Suppressor macrophage treated with lipopolysaccharide for 1 hour (primary cell): ENCODE data around the gene ZNRF2.
"Not testable (repeated sequence)": the region's sequence is repeated elsewhere in the genome, so short reads cannot be mapped to it uniquely, and the experiment has no call there.

Source experiments
- DNase-seq, 3 donors: peaks; one replicate each; pipeline ENCODE4 v3.0.0-alpha.2; 2020 to 2022

Gene ZNRF2

DNA sequence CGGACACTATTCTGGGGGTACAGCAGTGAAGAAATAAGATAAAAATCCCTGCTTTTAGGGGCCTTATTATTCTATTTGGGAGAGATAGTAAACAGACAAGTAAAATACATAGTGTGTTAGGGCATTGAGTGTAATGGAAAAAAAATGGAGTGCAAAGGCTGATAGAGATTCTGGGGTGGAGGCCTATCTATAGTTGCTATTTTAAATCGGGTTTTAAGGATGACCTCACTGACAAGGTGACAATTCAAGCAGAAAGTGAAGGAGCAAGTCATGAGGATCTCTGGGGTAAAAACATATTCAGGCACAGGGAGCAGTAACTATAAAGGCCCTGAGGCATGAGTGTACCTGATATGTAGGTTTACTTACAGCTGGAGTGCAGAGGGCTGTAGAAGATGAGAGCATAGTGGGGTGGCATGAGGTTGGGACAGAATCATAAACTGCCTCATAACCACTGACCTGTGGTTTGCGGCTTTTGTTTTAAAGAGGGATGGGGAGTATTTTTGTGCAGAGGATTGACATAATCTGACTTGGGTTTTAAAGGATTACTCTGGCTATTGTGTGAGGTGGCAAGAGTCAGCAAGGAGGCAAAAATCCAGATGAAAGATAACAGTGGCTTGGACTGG is 8.1 kb downstream of the ZNRF2 start:
- not testable (repeated sequence) for DNase-seq

- DNase-seq: not testable (repeated sequence)
Observed at GRCh38 chr7:30296304-30296703, 11.9 kb downstream of the ZNRF2 start.

DNA sequence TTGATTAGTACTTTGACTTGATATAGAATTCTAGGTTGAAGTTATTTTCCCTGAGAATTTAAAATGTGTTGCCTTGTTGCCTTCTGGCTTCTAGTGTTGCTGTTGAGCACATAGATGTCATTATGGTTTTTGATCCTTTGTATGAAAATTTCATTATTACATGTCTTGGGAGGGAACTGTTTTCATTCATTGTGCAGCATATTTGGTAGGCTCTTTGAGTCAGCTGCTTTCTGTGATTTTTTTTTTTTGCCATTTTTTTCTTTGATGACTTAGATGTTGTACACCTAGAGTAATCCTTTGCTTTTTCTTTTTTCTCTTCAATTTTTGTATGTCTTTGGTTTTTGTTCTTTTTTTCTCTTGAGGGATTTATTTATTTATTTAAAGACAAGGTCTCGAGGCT is 13.1 kb downstream of the ZNRF2 start:
- DNase-seq: not testable (repeated sequence)

DNA sequence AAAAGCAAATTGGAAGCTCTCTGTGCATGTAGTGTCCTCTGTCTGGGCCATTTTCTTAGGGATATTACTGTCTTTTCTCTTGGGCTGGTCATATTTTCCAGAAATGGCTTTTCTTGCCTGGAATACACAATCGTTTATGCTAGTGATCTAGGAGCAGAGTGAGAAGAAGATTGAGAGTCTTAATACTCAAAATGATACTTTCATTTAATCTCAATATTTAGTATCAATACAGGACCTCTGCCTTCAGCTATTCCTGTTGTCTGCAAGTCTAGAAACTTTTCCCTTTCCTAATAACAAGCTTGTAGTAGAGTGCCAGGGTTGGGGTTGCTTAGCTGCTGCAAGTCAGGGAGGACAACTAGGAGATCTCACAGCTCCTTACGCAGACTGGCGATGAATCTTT is 14.0 kb downstream of the ZNRF2 start:
- not testable (repeated sequence) for DNase-seq

DNA sequence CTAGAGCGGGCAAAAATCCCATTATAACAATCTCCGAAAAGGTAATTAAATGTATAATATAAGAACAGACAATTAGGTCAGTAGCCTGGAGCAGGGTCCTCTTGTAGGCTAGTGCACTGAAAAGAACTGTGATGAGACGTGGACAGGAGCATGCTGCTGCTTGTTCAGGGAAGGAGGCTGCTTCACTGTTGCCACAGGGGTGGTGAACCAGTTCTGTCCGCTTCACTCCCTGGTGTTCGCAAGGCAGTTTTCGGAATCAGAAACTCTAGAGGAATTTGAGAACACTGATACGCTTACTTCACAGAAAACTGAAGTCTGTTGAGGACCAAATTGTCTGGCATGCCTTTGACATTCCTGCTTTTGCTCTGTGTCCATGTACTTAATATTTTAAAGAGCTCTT is 17.4 kb downstream of the ZNRF2 start:
- DNase-seq: no peak

GRCh38 chr7:30302656-30303311 is 18.4 kb downstream of the ZNRF2 start:
- no peak for DNase-seq

DNA sequence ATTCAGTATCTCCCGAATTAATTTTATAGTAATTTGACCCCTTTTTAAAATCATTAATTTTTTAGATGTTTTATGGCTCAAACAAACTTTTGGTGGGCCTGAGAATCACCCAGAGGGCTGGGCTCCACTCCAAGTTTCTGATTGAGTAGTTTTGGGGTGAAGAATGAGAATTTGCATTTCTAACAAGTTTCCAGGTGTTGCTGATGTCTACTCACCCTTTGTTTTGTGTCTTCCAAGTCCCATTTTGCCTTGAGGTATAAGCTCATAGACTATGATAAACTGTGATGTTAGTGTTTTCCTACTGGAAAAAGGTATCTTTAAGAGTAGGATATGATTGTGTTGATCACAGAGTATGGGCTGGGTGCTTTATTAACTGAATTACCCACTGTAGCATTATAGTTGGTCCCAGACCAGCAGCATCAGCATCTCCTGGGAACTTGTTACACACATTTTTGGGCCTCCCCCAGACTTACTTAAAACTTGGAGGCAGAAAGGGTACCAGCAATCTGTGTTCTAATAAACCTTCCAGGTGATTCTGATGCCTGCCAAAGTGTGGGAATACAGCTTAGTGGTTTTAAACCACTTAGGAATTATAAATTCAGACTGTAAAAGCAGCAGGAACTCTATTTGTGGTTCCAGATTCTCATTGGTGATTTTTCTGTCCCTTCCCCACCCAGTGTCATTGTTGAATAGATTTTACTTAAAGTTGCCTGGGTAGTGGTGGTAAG is 19.1 kb downstream of the ZNRF2 start:
- no peak for DNase-seq

DNA sequence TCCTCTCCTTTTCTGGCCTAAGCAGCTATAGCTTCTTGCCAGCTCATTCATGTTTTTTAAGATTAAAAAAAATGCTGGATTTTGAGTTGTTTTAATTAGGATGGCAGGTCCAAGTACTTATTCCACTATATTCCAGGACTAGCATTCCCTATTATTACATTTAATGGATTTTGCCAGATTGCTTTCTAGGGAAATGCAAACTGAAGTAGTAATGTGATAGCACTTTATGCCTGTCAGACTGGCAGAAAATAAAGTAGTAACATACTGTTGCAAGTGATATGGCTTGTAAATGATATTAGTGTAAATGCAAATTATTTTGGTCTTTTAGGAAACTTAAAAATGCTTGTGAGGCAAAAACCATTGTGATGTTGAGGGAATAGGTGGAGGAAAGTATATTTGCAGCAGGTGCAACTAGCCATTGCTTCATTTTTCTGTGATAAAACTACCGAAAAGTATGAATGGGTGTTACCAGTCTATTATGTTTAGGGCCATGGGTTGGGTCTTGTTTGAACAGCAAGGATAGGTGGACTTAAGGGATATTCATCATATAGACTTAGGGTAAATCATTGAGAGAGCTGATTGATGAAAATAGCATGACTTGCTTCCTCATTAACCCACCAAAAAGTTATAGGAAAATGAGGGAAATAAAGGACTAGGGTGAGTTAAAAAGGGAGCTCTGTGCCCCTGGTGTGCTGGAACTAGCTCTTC is 19.9 kb downstream of the ZNRF2 start:
- DNase-seq: no peak

DNA sequence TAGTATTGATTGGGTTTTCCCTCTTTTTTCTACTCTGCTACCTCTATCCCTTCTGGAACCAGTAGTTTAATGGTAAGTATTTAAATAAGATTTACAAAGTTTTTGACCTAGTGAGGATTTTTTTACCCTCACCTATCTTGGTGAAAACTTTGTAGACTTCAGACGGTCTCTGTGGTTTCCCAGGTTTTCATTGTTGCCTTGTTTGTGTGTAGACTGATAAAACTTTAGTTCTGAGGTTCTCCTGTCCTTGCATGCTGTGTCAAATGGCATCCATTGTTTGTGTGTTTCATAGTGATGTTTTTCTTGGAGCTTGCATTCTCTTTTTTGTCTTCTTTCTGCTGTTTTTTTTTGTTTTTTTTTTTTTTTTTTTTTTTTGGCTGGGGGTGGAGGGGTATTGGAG is 22.6 kb downstream of the ZNRF2 start:
- no peak for DNase-seq

- no peak for DNase-seq
Observed at GRCh38 chr7:30308389-30308788, 24.0 kb downstream of the ZNRF2 start.

- no peak for DNase-seq
Observed at GRCh38 chr7:30309302-30309701, 24.9 kb downstream of the ZNRF2 start.

DNA sequence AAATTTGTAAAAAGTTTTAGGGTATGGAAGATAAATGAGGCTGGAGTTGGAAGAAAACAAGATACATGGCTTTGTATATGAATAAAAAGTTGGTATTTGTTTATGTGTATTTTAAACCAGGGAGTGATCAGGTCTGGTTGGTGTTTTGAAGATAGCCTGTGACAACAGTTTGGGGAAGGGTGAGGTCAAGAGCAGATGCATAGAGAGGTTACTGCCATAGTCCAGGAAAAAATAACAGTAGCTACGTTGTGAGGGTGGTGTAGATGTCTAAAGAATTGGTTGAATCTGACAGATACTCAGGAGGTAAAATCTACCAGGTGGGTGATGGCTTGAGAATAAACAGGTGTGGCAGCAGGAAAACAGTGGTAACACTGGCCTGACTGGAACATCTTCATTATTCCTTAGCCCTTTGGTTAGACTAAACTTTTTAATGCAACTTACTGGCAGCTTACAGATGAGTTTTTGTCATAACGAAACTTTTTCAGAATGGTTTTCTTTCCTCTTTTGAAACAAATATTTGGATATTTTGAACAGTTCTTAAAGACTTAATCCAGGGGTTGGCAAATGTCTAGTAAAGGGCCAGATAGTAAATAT is 25.5 kb downstream of the ZNRF2 start:
- DNase-seq: no peak

DNA sequence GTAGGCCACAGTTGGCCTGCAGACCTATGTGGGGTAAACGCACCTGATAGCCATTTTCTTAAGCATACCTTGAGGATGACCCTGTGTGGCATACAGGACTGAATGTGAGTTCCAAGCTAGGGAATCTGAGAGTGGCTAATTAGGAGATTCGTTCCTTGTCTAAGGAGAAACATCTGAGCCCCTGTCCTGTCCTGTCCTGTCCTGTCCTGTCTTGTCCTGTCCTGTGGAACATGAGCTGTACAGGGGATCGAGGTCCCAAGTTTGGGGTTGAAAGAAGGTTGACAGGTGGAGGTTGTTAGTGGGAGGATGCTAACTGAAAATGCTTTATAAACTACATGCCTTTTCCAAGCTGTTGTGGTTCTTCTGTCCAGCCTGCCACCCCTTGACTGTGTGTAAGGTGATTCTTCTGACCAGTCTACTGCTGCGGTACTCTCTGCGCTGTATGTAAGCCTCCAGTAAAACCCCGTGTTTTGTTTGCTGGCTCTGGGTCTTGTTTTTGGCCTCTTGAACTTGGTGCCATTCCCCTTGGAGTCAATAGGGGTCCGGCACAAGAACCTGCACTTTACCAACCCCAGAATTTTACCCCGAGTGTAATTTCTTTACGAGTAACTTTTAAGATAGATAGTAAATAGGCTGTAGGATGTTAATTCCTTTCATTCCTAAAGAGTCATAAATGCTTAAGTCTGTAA is 26.4 kb downstream of the ZNRF2 start:
- no peak for DNase-seq

GRCh38 chr7:30312178-30312577 is 27.8 kb downstream of the ZNRF2 start:
- no peak for DNase-seq

DNA sequence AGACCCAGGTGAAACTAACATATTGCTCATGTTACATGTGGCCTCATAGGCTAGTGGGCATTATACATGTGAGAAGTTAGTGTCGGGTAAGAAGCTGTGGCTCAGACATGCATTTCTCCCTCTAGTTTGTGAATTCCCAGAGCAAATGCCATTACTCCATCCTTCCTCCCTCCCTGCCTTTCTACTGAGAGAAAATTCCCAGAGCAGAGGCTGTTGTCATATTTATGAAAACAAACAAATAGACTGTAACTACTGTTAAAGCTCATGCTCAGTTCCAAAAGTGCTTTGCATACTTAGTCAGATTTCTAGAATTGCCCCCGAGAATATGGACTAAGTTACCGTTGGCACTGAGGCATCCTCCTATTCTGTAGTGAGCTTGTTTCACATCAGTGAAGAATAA is 29.0 kb downstream of the ZNRF2 start:
- DNase-seq: no peak

- no peak for DNase-seq
Observed at GRCh38 chr7:30313793-30314192, 29.4 kb downstream of the ZNRF2 start.

DNA sequence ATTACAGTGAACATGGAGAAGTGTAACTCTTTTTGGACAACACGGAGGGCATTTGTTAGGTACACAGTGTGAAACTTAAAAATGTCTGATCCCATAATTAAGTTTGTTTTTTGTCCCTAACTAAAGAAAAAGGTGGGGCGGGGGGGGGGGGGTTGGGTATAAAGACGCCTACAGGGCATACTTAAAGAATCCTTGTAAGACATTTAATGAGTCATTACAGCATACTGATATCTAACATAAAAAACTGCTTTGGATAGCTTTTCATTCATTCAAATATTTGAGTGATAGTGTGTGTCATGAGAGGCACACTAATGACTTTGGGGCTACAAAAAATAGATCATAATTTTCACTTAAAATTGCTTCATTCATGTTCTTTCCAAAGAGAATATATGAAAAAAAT is 31.2 kb downstream of the ZNRF2 start:
- no peak for DNase-seq

DNA sequence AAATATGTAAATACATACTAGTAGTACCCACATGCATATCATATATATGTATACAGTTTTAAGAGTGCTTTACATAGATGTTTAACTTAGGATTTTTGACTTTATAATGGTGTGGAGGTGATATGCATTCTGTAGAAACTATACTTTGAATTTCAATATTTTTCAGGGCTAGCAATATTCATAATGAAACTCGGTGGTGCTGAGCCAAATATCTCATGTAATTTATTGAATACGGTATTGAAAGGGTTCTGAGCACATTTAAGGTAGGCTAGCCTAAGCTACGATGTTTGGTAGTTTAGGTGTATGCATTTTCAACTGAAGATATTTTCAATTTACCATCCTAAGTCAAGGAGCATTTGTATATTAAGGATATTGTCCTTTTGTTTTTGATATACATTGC is 36.0 kb downstream of the ZNRF2 start:
- no peak for DNase-seq

GRCh38 chr7:30321089-30321881 is 36.9 kb downstream of the ZNRF2 start:
- DNase-seq: no peak

GRCh38 chr7:30321882-30322192 is 37.4 kb downstream of the ZNRF2 start:
- DNase-seq: peak; percentile 23 to 53 (median 50)

GRCh38 chr7:30322271-30323005 is 38.0 kb downstream of the ZNRF2 start:
- DNase-seq: no peak
